Measurements from ENCODE around the gene TEX19. TPM values are rescaled to one million over a fixed set of nuclear protein-coding genes. Genes with fewer than 3 reads are reported as not detected.

Gene TEX19
- total and polyA plus RNA-seq, 2 of the 4 experiments (the other 2 are of a cell fraction), result under 0.01 to 0.03 TPM

DNA sequence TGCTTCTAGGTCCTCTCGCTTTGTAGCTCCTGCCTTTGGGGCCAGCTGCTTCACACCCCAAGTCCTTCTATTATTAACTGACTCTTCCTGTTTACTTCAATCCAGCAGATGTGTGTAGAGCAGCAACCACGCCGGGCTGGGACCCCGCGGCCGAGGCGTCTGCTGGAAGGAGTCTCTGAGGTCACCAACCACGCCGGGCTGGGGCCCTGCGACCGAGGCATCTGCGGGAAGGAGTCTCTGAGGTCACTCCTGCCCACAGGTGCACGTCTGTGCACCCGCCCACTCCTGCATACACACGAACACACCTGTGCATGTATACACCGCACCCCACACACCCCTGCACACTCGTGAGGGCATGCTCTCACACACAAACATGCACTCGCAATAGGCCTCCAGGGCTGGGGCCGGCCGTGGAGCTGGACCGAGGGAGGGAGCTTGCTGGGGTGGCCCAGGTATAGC is 7.8 kb upstream of the TEX19 start:
- in situ Hi-C loops (cut with MboI; ENCODE audit: low sequenced_read_pairs) (loop anchor here (5.0 to 10.0 kb wide), 3 partner anchors 56 to 424 kb away; no protein-coding TSS in a partner anchor), intact Hi-C loops (cut with micrococcal nuclease) (loop anchor here (1.0 kb wide), 1 partner anchor 143 kb away; no protein-coding TSS in a partner anchor), dilution Hi-C loops (cut with HindIII; ENCODE audit: low sequenced_read_pairs, unreplicated experiment) (no loop called here)
- no peak overlapping the region for H3K9ac ChIP-seq (ENCODE audit: low read depth, low read length)
- BruUV-seq (replicated peaks), result no TSS peak
- POLR2A ChIA-PET (ENCODE audit: unreplicated experiment), result no interaction called here
- ATAC-seq (ENCODE audit: low read depth) (no peak), DNase-seq (no peak)
- no peak overlapping the region for H2BK120ac ChIP-seq (ENCODE audit: low read depth, low read length)
- no peak overlapping the region for H3K4ac ChIP-seq (ENCODE audit: low read depth, low read length)
- H2BK15ac ChIP-seq (ENCODE audit: low read depth, low read length), result no peak overlapping the region
- peaks cover 7% of the 10 kb centered on the region; the same call in 1 of the 2 replicates for H4K20me1 ChIP-seq (ENCODE audit: insufficient read depth, low read length)
- no peaks in the 10 kb centered on the region for H3K36me3 ChIP-seq (ENCODE audit: control insufficient read depth, insufficient read depth, low read length)
- H3K27ac ChIP-seq (ENCODE audit: insufficient read depth, low read length), result no peak overlapping the region
- H3K4me3 ChIP-seq (ENCODE audit: insufficient read depth, low read depth, low read length), result no peak overlapping the region
- peaks cover 5% of the 10 kb centered on the region; the same call in 1 of the 2 replicates for H3K4me1 ChIP-seq (ENCODE audit: control insufficient read depth, insufficient read depth, low read length)
- no peak overlapping the region for H2BK5ac ChIP-seq (ENCODE audit: low read depth, low read length, poor library complexity, severe bottlenecking)
- H3K56ac ChIP-seq (ENCODE audit: extremely low read depth, insufficient read depth, low read length), result no peak overlapping the region
- no peak overlapping the region for H4K8ac ChIP-seq (ENCODE audit: low read depth in 2 of 2, low read length in 2 of 2)
- no peak overlapping the region for H3K14ac ChIP-seq (replicated peaks; ENCODE audit: low read depth, low read length)
- no peak overlapping the region for H2AK9ac ChIP-seq (replicated peaks; ENCODE audit: low read depth, low read length, poor library complexity)
- no peak overlapping the region for H2AFZ ChIP-seq (replicated peaks; ENCODE audit: low read length, poor library complexity)
- no peak for TF ChIP-seq MAZ (IDR thresholded peaks at IDR 0.05; ENCODE audit: borderline replicate concordance, low read depth, low read length)
- TF ChIP-seq MXI1 (IDR thresholded peaks at IDR 0.05; ENCODE audit: borderline replicate concordance, low read depth, low read length), result no peak
- TF ChIP-seq CHD1 (IDR thresholded peaks at IDR 0.05; ENCODE audit: low read depth, low read length), result no peak
- no peak for TF ChIP-seq RFX5 (IDR thresholded peaks at IDR 0.05; ENCODE audit: low read depth, low read length)
- TF ChIP-seq, protein P1, sequence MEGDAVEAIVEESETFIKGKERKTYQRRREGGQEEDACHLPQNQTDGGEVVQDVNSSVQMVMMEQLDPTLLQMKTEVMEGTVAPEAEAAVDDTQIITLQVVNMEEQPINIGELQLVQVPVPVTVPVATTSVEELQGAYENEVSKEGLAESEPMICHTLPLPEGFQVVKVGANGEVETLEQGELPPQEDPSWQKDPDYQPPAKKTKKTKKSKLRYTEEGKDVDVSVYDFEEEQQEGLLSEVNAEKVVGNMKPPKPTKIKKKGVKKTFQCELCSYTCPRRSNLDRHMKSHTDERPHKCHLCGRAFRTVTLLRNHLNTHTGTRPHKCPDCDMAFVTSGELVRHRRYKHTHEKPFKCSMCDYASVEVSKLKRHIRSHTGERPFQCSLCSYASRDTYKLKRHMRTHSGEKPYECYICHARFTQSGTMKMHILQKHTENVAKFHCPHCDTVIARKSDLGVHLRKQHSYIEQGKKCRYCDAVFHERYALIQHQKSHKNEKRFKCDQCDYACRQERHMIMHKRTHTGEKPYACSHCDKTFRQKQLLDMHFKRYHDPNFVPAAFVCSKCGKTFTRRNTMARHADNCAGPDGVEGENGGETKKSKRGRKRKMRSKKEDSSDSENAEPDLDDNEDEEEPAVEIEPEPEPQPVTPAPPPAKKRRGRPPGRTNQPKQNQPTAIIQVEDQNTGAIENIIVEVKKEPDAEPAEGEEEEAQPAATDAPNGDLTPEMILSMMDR (conservative IDR thresholded peaks at IDR 0.05; ENCODE audit: low read depth, low read length), result no peak
- peaks cover 23% of the 10 kb centered on the region for H3K27me3 ChIP-seq (ENCODE audit: control insufficient read depth, insufficient read depth, low read length)
- H2BK20ac ChIP-seq (ENCODE audit: low read depth, low read length), result no peak overlapping the region
- no peak overlapping the region for H2AK5ac ChIP-seq (ENCODE audit: low read depth, low read length)
- no peak overlapping the region for H3K23ac ChIP-seq (ENCODE audit: low read depth, low read length)
- H3K4me2 ChIP-seq (ENCODE audit: low read depth, low read length), result no peak overlapping the region
- CTCF ChIA-PET, result no interaction called here
- no peaks in the 10 kb centered on the region for H3K79me1 ChIP-seq (ENCODE audit: low read depth in 1 of 2, low read length in 2 of 2)
- 50% methylated on average over 1 of the region's 21 CpGs; no CpG with 5 or more reads in 1 of the 2 experiments for WGBS, 2 experiments (ENCODE audit: extremely low coverage in 2 of 2, insufficient read length in 1 of 2)
- no peak overlapping the region for H3K18ac ChIP-seq (ENCODE audit: low read depth, low read length)
- no peaks in the 10 kb centered on the region for H3K9me1 ChIP-seq (ENCODE audit: insufficient read depth, low read length)
- no peak overlapping the region for H4K5ac ChIP-seq (ENCODE audit: low read depth, low read length)
- H4K91ac ChIP-seq (ENCODE audit: insufficient read depth, low read depth, low read length), result no peak overlapping the region
- no peaks in the 10 kb centered on the region for H3K9me3 ChIP-seq (ENCODE audit: control insufficient read depth, insufficient read depth, low read length)

Measured in IMR-90 (cell line).